Upper lobe of right lung (tissue), 1 donor: ENCODE results near the gene FAM151A. TPM values are rescaled to one million over a fixed set of nuclear protein-coding genes. Genes with fewer than 3 reads are reported as not detected.

Experiments
- ATAC-seq: fragments of 200-7000 bp; cut with Tn5 transposase; one replicate; pipeline ENCODE4 v1.9.1; 2020; ENCODE audit warnings: mild to moderate bottlenecking, moderate library complexity
- DNase-seq: peaks from one replicate; pipeline ENCODE4 v3.0.0-alpha.2; 2020
- H3K27ac ChIP-seq: fragments of 200-600 bp; one replicate; pipeline ENCODE4 v1.8.0; 2022
- H3K27me3 ChIP-seq: fragments of 200-600 bp; one replicate; pipeline ENCODE4 v1.8.0; 2022; ENCODE audit warnings: mild to moderate bottlenecking
- H3K36me3 ChIP-seq: fragments of 200-600 bp; one replicate; pipeline ENCODE4 v1.8.0; 2022
- H3K4me1 ChIP-seq: fragments of 200-600 bp; one replicate; pipeline ENCODE4 v1.8.0; 2022
- H3K4me3 ChIP-seq: fragments of 200-600 bp; one replicate; pipeline ENCODE4 v1.8.0; 2022; ENCODE audit warnings: mild to moderate bottlenecking
- H3K9me3 ChIP-seq: fragments of 200-600 bp; one replicate; pipeline ENCODE4 v1.8.0; 2022
- intact Hi-C: fragments of 100-400 bp; cut with DNase I; formaldehyde crosslinking; loops from one replicate; pipeline ENCODE4 v1.11.0; 2022
- total RNA-seq: library from RNA; stranded (reverse); fragmentation: NEBNext Ultra II Directional; extraction: Animal tissue kit (Norgen Biotek cat#: 25700); gene quantifications from one replicate; pipeline ENCODE4 v1.2.1, GENCODE V29; 2021
- TF ChIP-seq, protein P1 (sequence below): fragments of 200-600 bp; IDR thresholded peaks from one replicate; pipeline ENCODE4 v1.8.0; 2022; ENCODE audit warnings: antibody characterized with exemption
- donor health status: DM: no; HTN: yes; CAD: no; lungs with severe emphysema.

Gene FAM151A
- total RNA-seq, 1 donor from 2014 or later: not detected

DNA sequence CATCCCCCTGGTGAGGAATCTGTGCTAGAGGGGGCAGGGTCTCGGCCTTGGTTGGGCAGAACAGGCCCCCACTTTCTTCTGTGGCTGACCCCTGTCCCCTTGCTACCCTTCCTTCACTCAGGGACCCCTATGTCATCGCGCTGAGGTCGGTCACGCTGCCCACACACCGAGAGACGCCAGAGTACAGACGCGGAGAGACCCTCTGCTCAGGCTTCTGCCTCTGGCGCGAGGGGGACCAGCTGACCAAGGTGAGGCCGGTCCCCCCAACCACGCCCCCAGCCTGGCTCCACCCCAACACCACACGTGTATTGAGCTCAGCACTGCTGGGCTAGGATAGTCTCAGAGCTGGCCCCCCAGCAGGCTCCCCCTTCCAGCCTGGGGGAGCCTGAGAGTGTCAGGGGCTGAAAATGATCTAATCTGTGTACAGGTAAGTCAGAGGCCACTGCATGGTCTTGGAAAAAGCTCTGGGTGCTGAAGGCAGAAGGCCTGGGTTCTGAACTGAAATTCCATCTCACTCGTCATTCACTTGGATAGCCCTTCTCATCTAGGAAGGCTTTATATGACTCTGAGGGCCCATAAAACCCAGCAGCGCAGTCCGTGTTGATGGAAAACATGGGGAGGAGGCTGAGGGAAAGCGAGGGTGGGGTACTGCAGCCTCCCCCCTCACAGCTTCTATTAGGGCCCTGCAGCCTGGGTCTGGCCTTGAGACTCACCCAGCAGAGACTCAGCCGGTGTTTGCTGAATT is 15.3 kb downstream of the FAM151A start:
- no peak for DNase-seq
- ATAC-seq: no peak
- no peaks in the 10 kb centered on the region for H3K9me3 ChIP-seq
- H3K4me1 ChIP-seq: no peaks in the 10 kb centered on the region
- no peaks in the 10 kb centered on the region for H3K36me3 ChIP-seq
- H3K27ac ChIP-seq: no peak overlapping the region
- intact Hi-C loops: no loop called here
- H3K4me3 ChIP-seq: no peak overlapping the region
- TF ChIP-seq, protein P1, sequence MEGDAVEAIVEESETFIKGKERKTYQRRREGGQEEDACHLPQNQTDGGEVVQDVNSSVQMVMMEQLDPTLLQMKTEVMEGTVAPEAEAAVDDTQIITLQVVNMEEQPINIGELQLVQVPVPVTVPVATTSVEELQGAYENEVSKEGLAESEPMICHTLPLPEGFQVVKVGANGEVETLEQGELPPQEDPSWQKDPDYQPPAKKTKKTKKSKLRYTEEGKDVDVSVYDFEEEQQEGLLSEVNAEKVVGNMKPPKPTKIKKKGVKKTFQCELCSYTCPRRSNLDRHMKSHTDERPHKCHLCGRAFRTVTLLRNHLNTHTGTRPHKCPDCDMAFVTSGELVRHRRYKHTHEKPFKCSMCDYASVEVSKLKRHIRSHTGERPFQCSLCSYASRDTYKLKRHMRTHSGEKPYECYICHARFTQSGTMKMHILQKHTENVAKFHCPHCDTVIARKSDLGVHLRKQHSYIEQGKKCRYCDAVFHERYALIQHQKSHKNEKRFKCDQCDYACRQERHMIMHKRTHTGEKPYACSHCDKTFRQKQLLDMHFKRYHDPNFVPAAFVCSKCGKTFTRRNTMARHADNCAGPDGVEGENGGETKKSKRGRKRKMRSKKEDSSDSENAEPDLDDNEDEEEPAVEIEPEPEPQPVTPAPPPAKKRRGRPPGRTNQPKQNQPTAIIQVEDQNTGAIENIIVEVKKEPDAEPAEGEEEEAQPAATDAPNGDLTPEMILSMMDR: no peak
- no peaks in the 10 kb centered on the region for H3K27me3 ChIP-seq

DNA sequence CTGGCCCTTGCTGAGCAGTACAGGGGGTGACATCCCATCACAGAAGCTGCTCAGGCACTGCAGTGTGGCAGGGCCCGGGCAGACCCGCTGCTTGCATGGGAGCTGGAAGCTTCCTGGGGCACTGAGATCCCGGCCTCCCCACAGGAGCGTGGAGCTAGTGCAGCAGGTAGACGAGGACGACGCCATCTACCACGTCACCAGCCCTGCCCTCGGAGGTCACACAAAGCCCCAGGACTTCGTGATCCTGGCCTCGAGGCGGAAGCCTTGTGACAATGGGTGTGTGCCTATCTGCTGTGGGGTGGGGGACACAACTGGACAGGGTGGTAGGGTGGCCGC is 16.4 kb downstream of the FAM151A start:
- Histone ChIP-seq H3K27me3 (no peaks in the 10 kb centered on the region), H3K4me3 (no peak overlapping the region), H3K27ac (no peak overlapping the region), H3K9me3 (no peaks in the 10 kb centered on the region), H3K4me1 (no peaks in the 10 kb centered on the region), H3K36me3 (no peaks in the 10 kb centered on the region)
- TF ChIP-seq, protein P1: no peak
- intact Hi-C loops: no loop called here
- ATAC-seq: no peak
- DNase-seq: no peak

DNA sequence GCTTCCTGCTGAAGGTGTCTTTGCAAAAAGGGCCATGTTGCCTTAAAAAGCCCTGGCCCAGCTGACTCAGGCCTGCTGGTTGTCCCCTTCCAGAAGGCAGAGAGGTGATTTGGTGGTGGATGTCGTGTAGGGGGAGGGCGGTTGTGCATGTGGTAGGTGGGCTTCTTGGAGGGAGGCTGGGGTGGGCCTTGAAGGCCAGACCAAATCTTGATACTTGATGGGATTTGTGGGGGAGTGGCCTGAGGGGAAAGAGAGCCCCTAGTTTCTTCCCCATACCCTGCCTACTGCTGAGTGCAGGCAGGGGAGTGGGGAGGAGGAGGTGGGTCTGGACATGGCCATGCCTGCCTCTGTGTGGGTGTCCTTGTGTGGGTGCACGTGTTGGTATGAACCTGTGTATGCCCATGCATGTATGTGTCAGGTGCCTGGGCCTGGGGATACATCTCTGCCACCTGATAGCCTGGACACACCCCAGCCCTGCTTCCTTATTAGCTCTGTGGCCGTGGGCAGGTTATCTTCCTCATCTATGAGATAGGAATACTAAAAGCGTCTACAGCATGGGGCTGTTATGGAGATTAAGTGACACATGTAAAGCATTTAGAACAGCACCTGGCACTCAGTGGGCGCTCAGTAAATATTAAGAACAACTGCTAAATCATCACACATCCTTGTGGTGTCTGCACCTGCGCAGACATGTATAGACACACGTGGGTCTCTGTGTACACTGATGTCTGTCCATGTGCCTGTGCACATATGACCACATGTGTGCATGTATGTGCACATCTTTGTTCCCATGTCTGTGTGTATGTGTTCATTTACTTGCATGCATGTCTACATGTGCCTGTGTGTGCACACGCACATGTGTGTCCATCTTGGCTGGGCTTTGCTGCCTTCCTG is 17.0 kb downstream of the FAM151A start:
- ATAC-seq (no peak), DNase-seq (no peak)
- Histone ChIP-seq H3K36me3 (no peaks in the 10 kb centered on the region), H3K27me3 (no peaks in the 10 kb centered on the region), H3K27ac (no peak overlapping the region), H3K9me3 (no peaks in the 10 kb centered on the region), H3K4me3 (no peak overlapping the region), H3K4me1 (no peaks in the 10 kb centered on the region)
- TF ChIP-seq, protein P1: no peak
- intact Hi-C loops: no loop called here

DNA sequence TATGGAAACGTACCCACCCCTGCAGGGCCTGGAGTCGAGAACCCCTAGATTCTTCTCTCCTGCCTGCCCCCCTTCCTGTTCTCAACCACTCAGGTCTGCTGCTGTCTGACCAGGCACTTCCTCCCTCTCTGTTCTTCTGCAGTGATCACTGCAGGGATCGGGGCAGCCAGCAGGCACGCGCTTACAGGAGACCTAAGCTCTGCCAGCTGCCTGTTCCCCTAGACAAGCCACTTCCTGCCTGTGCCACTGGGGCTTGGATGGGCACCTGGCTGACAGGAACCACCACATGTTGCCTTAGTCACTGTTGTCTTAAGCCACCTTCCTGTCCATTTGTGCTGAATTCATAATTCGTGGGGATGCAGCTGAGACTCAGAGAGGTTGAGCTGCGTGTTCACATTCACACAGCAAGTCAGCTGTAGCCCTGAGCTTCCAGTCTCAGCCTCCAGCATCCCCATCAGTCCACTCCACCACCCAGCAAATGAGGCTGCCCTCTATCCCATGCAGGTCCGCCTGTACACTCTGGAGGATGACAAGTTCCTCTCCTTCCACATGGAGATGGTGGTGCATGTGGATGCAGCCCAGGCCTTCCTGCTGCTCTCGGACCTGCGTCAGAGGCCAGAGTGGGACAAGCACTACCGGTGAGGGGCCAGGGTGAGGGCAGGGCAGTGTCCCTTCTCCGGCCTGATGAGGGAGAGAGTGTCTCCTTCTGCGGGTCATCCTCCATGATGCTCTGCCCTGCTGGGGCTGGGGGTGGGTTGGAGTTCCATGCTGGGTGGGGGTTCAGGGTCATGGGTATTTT is 18.6 kb downstream of the FAM151A start:
- ATAC-seq (no peak), DNase-seq (no peak)
- no peak overlapping the region for H3K4me3 ChIP-seq
- H3K27ac ChIP-seq: no peak overlapping the region
- intact Hi-C loops: no loop called here
- TF ChIP-seq, protein P1: no peak
- no peaks in the 10 kb centered on the region for H3K9me3 ChIP-seq
- H3K4me1 ChIP-seq: no peaks in the 10 kb centered on the region
- H3K36me3 ChIP-seq: no peaks in the 10 kb centered on the region
- H3K27me3 ChIP-seq: no peaks in the 10 kb centered on the region

DNA sequence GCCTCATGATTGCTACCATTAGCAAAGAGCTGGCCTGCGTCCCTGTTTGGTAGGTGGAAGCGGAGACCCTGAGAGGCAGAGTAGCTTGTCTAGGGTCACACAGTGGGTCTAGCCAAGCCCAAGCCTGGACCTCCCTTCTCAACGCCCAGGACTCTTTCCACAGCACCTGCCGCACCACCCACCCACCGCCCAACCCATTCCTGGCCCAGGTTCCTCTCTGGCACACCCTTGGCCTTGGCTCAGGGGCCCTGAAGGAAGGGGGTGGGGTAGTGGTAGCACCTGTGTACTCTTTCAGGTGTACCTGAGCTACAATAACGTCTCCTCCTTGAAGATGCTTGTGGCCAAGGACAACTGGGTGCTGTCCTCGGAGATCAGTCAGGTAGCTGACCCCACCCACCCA is 19.3 kb downstream of the FAM151A start:
- Histone ChIP-seq H3K27ac (no peak overlapping the region), H3K27me3 (no peaks in the 10 kb centered on the region), H3K4me1 (no peaks in the 10 kb centered on the region), H3K4me3 (no peak overlapping the region), H3K36me3 (no peaks in the 10 kb centered on the region), H3K9me3 (no peaks in the 10 kb centered on the region)
- ATAC-seq (no peak), DNase-seq (no peak)
- intact Hi-C loops: no loop called here
- TF ChIP-seq, protein P1: no peak
